ENCODE measurements around the gene NUDT5. TPM values are rescaled to one million over a fixed set of nuclear protein-coding genes. Genes with fewer than 3 reads are reported as not detected.
A peak's percentile ranks its signal among the peaks of the same experiment; 100 is the strongest.

Gene NUDT5
- total and polyA plus RNA-seq, 2 of the 13 experiments (the other 11 are each of a cell fraction or from before 2014, with no cell fraction given), result 79.6 to 134 TPM

DNA sequence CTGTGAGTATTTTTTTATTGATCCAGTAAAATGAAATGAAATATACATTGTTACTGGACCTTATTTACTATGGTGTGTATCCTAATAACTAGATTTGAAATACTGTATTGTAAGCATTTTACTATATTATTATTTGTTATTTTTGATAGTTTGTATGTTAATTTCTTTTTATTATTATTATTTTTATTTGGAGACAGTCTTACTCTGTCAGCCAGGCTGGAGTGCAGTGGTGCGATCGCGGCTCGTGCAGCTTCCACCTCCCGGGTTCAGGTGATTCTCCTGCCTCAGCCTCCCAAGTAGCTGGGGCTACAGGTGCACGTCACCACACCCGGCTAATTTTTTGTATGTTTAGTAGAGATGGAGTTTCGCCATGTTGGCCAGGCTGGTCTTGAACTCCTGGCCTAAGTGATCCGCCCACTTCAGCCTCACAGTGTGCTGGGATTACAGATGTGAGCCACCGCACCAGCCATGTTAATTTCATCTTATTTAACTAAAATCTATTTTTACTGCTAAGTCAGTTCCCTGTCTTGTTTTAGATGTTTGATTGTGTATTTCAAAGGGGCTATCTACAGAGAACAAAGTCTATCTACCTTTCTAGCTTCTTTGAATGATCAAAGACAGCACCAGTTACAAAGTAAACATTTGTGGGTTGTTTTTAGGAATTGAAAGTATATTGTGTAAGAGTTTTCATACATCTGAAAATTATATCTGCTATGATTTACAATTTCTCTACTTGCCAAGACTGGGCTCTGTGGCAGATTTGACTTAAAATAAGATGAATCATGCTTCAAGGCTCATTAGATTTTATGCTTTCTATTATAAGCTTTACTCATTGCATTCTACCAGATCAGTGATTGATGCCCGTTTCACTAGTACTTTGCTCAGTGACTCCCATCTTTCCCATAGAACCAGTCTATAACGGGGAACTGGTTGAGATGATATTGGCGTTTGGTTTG is 41.9 kb upstream of the NUDT5 start (continued):
- no peak for TF ChIP-seq HDAC6 (IDR thresholded peaks at IDR 0.05; ENCODE audit: low read depth, low read length)
- peak; percentile 89 for TF ChIP-seq SOX5 (CRISPR knock-in tag; IDR thresholded peaks at IDR 0.05; ENCODE audit: borderline replicate concordance)
- 0 out of 2 replicates have a peak, but pooled peaks have one; percentile 25 for TF ChIP-seq SMYD3 (CRISPR knock-in tag; IDR thresholded peaks at IDR 0.05)
- TF ChIP-seq, protein P1, sequence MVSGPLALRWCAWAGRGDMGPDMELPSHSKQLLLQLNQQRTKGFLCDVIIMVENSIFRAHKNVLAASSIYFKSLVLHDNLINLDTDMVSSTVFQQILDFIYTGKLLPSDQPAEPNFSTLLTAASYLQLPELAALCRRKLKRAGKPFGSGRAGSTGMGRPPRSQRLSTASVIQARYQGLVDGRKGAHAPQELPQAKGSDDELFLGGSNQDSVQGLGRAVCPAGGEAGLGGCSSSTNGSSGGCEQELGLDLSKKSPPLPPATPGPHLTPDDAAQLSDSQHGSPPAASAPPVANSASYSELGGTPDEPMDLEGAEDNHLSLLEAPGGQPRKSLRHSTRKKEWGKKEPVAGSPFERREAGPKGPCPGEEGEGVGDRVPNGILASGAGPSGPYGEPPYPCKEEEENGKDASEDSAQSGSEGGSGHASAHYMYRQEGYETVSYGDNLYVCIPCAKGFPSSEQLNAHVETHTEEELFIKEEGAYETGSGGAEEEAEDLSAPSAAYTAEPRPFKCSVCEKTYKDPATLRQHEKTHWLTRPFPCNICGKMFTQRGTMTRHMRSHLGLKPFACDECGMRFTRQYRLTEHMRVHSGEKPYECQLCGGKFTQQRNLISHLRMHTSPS (CRISPR knock-in tag; IDR thresholded peaks at IDR 0.05; ENCODE audit: low read depth), result no peak
- no peak for TF ChIP-seq CCAR2 (optimal IDR thresholded peaks at IDR 0.05; ENCODE audit: low read depth, low read length)
- TF ChIP-seq, protein P2, sequence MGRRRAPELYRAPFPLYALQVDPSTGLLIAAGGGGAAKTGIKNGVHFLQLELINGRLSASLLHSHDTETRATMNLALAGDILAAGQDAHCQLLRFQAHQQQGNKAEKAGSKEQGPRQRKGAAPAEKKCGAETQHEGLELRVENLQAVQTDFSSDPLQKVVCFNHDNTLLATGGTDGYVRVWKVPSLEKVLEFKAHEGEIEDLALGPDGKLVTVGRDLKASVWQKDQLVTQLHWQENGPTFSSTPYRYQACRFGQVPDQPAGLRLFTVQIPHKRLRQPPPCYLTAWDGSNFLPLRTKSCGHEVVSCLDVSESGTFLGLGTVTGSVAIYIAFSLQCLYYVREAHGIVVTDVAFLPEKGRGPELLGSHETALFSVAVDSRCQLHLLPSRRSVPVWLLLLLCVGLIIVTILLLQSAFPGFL (CRISPR knock-in tag; IDR thresholded peaks at IDR 0.05), result no peak
- TF ChIP-seq FOXK1 (CRISPR knock-in tag; IDR thresholded peaks at IDR 0.05; ENCODE audit: borderline replicate concordance, low read depth), result 0 out of 2 replicates have a peak, but pooled peaks have one; percentile 19
- no peak for TF ChIP-seq CAMTA2 (CRISPR knock-in tag; IDR thresholded peaks at IDR 0.05; ENCODE audit: borderline replicate concordance)
- TF ChIP-seq, protein P3, sequence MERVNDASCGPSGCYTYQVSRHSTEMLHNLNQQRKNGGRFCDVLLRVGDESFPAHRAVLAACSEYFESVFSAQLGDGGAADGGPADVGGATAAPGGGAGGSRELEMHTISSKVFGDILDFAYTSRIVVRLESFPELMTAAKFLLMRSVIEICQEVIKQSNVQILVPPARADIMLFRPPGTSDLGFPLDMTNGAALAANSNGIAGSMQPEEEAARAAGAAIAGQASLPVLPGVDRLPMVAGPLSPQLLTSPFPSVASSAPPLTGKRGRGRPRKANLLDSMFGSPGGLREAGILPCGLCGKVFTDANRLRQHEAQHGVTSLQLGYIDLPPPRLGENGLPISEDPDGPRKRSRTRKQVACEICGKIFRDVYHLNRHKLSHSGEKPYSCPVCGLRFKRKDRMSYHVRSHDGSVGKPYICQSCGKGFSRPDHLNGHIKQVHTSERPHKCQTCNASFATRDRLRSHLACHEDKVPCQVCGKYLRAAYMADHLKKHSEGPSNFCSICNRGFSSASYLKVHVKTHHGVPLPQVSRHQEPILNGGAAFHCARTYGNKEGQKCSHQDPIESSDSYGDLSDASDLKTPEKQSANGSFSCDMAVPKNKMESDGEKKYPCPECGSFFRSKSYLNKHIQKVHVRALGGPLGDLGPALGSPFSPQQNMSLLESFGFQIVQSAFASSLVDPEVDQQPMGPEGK (CRISPR knock-in tag; IDR thresholded peaks at IDR 0.05), result no peak
- TF ChIP-seq NFATC3 (CRISPR knock-in tag; IDR thresholded peaks at IDR 0.05), result no peak
- TF ChIP-seq RCOR2 (CRISPR knock-in tag; IDR thresholded peaks at IDR 0.05), result peak; percentile 76; the same call in 1 of the 2 replicates
- TF ChIP-seq, protein P4, sequence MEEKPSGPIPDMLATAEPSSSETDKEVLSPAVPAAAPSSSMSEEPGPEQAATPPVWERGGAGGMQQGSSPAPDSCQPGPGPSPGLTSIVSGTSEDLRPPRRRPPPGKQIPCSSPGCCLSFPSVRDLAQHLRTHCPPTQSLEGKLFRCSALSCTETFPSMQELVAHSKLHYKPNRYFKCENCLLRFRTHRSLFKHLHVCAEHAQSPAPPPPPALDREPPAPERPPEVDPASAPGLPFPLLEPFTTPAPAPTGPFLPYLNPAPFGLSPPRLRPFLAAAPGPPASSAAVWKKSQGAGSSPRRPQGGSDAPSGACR (CRISPR knock-in tag; IDR thresholded peaks at IDR 0.05), result no peak
- TF ChIP-seq ZNF768 (CRISPR knock-in tag; IDR thresholded peaks at IDR 0.05), result no peak
- TF ChIP-seq ZIK1 (CRISPR knock-in tag; IDR thresholded peaks at IDR 0.05; ENCODE audit: borderline replicate concordance, low read depth), result no peak
- no peak for TF ChIP-seq ZMAT3 (CRISPR knock-in tag; conservative IDR thresholded peaks at IDR 0.05)
- no peak for TF ChIP-seq ZFAT (CRISPR knock-in tag; conservative IDR thresholded peaks at IDR 0.05)
- TF ChIP-seq KDM1A (CRISPR knock-in tag; IDR thresholded peaks at IDR 0.05), result peak; percentile 81
- peak; percentile 15; the same call in 1 of the 2 replicates for TF ChIP-seq THAP11 (CRISPR knock-in tag; IDR thresholded peaks at IDR 0.05)
- TF ChIP-seq STAT5B (CRISPR knock-in tag; IDR thresholded peaks at IDR 0.05), result no peak
- TF ChIP-seq FOSL1 (CRISPR knock-in tag; IDR thresholded peaks at IDR 0.05; ENCODE audit: borderline replicate concordance), result no peak
- TF ChIP-seq NCOA1 (CRISPR knock-in tag; IDR thresholded peaks at IDR 0.05), result no peak
- TF ChIP-seq, protein P5, sequence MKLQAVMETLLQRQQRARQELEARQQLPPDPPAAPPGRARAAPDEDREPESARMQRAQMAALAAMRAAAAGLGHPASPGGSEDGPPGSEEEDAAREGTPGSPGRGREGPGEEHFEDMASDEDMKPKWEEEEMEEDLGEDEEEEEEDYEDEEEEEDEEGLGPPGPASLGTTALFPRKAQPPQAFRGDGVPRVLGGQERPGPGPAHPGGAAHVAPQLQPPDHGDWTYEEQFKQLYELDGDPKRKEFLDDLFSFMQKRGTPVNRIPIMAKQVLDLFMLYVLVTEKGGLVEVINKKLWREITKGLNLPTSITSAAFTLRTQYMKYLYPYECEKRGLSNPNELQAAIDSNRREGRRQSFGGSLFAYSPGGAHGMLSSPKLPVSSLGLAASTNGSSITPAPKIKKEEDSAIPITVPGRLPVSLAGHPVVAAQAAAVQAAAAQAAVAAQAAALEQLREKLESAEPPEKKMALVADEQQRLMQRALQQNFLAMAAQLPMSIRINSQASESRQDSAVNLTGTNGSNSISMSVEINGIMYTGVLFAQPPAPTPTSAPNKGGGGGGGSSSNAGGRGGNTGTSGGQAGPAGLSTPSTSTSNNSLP (IDR thresholded peaks at IDR 0.05; ENCODE audit: low read depth, low read length), result peak; percentile 89
- TF ChIP-seq KLF16 (CRISPR knock-in tag; IDR thresholded peaks at IDR 0.05), result peak in 1 of 2 experiments; percentile 43; a peak in 1 of 4 replicates

All from HepG2 (cell line).